Inflammatory macrophage (primary cell): ENCODE results near the gene DROSHA.
"Not testable (repeated sequence)": the region's sequence is repeated elsewhere in the genome, so short reads cannot be mapped to it uniquely, and the experiment has no call there.

Experiments used
- DNase-seq, 2 donors: peaks; one replicate each; pipeline ENCODE4 v3.0.0-alpha.2; 2020 to 2022

Gene DROSHA

GRCh38 chr5:31413030-31413812 is 118.7 kb downstream of the DROSHA start:
- no peak for DNase-seq

GRCh38 chr5:31412324-31412723 is 119.6 kb downstream of the DROSHA start:
- no peak for DNase-seq

DNA sequence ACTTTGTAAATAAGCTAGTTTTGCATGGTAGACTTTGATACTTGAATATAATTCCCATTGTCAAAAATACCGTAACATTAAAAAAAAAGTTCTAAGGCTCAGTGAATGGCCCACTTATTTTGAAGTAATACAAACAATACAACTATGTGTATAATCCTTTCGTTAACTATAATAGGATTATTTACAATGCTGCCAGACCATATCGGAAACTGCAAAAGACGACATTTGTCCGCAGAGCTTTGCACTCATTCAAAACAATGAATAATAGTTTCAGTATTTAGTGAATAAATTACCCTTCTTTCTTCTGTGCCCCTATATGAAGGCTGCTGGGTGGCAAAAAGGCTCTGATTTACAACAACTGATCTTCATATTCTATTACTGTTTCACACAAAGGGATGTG is 121.8 kb downstream of the DROSHA start:
- DNase-seq, result no peak

- peak; percentile 13 to 34 for DNase-seq
Observed at GRCh38 chr5:31408814-31409213, 123.1 kb downstream of the DROSHA start.

- DNase-seq, result no peak
Observed at GRCh38 chr5:31407921-31408693, 123.8 kb downstream of the DROSHA start.

GRCh38 chr5:31404325-31404724 is 127.6 kb downstream of the DROSHA start:
- no peak for DNase-seq

GRCh38 chr5:31401691-31402090 is 130.2 kb downstream of the DROSHA start:
- DNase-seq, result no peak

GRCh38 chr5:31397926-31398557 is 133.9 kb downstream of the DROSHA start:
- DNase-seq, result no peak

DNA sequence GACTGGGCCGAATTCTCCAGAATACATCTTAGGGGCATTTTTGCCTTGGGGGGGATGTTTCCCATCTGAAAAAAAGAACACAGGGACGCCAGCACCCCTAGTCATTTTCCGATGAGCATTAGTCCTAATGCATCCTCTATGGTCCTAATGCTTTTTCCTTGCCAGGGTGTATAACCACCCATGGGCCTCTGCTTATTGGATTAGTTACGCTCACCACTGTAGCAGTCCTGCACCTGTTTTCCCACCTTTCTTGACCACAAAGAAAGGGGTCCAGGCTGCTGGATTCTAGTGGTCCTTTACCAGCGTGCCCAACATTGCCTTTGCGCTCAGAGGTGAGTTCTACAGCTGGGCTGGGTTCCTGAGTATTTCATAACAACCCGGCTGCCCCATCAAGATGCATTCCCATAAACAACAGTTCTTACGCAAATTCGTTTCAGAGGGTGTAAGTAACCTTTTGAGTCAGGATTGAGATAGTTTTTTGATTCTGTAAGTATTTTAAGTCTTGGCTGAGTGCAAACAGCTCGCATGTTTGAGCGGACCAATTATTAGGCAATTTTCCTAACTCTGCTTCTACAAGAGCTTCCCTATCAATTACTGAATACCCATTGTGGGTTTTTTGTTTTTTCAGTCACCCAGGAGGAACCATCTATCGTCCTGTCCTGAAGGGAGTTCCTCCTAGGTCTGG is 135.1 kb downstream of the DROSHA start:
- no peak for DNase-seq

- not testable (repeated sequence) for DNase-seq
Observed at GRCh38 chr5:31395450-31396045, 136.3 kb downstream of the DROSHA start.

- no peak for DNase-seq
Observed at GRCh38 chr5:31393126-31393525, 138.8 kb downstream of the DROSHA start.

GRCh38 chr5:31392061-31392460 is 139.8 kb downstream of the DROSHA start:
- no peak for DNase-seq

GRCh38 chr5:31390256-31390655 is 141.6 kb downstream of the DROSHA start:
- DNase-seq, result no peak

GRCh38 chr5:31385774-31386537 is 145.9 kb downstream of the DROSHA start:
- DNase-seq, result no peak

DNA sequence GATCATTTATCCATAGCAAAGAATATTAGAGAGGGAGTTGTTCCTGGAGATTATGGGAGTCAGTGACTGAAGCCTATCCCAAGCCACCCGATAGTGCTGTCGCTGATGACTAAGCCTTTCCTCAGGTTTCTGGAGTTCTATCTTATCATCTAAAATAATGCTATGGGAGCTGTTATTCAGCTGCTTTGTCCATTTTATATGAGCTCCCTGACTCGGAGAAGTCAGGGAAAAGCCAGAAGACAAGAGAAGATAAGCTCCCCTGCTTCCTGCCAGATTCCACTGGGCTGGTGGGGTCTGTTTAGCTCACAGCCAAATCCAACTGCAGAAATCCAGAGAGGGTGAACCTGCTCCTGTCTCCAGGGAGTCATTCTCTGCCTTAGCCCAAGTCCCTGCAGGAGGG is 148.2 kb downstream of the DROSHA start:
- DNase-seq, result no peak

- DNase-seq, result no peak
Observed at GRCh38 chr5:31382051-31382878, 149.6 kb downstream of the DROSHA start.

DNA sequence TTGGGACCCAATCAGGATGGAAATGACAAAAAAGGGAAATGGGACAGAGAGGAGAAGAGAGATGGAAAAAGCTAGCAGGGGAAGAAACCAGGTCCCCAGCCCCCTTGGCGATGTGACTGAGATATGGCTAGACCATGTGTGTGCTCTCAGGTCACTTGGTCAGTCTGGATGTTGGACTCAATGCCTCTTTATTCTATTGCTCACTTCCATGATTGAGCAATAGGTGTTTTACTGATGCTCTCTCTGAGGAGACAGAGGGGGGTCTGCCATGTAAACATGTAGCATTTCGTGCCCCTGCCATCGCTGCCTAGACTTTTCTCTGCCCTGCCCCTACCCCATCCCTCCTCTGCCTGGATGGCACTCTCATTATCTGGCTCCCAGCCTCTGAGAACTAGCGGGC is 150.6 kb downstream of the DROSHA start:
- no peak for DNase-seq

DNA sequence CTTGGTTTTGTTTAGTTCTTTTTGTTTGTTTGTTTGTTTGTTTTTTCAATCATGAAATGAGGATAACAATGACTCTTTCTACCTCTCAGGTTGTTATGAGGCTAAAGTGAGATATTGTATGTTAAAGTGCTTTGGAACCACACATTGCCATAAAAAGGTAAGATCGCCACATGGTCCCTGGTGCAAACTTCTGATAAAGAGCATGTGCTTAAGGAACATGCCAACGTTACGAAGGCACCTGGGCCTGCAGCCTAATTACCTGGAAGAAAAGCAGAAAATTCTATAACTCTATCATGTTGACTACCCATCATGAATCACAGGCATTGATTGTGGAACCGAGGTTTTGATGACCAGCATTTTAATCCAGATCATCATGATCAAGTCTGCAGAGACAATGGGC is 151.8 kb downstream of the DROSHA start:
- no peak for DNase-seq

GRCh38 chr5:31378838-31379237 is 153.1 kb downstream of the DROSHA start:
- DNase-seq, result no peak

GRCh38 chr5:31378136-31378535 is 153.8 kb downstream of the DROSHA start:
- no peak for DNase-seq
